NCI-H1105 treated with DMSO at 0.1 percent for 48 hours (cell line): Measurements from ENCODE around the gene PCDHGA1.
A peak's percentile ranks its signal among the peaks of the same experiment; 100 is the strongest.
"Not testable (repeated sequence)": the region's sequence is repeated elsewhere in the genome, so short reads cannot be mapped to it uniquely, and the experiment has no call there.

Experiments
- DNase-seq: peaks from one replicate; lab custom pipeline; 2025; lab: John Stamatoyannopoulos, UW

The PCDHGA1 gene

DNA sequence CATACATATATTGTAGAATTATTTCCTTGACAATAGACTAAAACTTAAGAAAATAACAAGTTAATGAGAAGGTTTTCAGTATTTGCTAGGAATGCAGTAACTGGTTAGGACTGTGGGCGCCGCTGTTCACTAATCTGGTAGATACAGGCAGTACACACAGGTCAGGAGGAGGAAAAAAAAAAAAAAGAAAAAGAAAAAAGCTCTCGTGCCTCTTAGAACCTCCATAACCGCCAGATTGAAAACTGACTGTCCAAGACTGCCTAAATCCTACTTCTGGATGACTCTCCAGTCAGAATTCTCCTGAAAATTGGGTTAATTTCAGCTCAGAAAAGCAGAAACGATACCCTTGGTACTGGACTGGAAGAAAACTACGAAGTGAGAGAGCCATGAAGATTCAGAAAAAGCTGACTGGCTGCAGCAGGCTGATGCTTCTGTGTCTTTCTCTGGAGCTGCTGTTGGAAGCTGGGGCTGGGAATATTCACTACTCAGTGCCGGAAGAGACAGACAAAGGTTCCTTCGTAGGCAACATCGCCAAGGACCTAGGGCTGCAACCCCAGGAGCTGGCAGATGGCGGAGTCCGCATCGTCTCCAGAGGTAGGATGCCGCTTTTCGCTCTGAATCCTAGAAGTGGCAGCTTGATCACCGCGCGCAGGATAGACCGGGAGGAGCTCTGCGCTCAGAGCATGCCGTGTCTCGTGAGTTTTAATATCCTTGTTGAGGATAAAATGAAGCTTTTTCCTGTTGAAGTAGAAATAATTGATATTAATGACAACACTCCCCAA is at the start of gene PCDHGA1:
Gene PCDHGA1 (plus strand): TSS at position 216 of the 782 bp plus-strand sequence.
- DNase-seq: peak; percentile 63

DNA sequence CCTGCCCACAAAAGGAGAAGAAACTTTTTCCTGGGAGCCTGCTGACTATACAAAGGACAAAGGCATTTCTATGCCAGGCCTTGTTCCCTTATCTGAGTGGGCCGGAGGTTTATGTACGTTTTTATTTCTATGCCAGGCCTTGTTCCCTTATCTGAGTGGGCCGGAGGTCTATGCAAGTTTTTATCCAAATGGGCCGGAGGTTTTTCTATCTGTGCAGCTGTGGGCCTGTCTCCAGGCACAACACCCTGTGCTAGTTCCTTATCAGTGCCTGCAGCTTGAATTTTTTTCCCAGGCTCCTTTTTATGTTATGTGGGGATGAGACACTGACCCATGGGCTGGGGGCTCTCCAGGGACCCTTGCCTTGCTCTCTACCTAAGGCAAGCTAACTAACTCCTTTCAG is 31.9 kb upstream of the PCDHGA1 start:
- no peak for DNase-seq

DNA sequence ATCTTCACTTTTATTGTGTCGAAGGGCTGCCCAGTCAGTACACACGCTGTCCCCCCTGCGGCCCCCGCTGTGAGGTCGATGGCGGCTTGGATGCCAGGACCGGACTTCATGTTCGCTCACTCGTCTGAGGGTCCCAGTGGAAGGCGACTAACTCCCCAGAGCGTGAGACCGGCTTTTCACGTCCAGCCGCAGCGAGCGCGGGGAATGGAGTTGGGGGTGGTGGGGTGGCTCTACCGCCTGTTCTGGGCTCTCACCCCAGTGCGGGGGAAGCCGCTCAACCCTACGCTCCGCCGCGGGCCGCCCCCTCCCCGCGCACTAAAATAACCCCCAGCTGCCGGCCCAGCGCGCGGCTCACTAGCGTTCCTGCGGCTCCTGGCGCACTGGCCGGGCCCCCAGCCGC is 26.6 kb upstream of the PCDHGA1 start, which contains the start of gene SLC25A2:
Gene SLC25A2 (minus strand): TSS at position 294 of the 400 bp plus-strand sequence. CDS start 184 bp downstream, at position 110.
- DNase-seq: no peak

DNA sequence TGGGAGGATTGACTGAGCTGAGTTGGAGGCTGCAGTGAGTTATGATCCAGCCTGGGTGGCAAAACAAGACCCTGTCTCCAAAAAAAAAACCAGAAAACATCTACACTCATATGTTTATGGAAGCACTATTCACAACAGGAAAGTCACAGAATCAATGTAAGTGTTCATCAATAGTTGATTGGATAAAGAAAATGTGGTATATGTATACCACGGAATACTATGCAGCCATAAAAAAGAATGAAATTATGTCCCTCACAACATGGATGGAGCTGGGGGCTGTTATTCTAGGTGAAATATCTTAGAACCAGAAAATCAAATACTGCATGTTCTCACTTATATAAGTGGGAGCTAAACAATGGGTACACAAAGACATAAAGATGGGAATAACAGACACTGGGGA is 23.7 kb upstream of the PCDHGA1 start:
- DNase-seq: no peak

DNA sequence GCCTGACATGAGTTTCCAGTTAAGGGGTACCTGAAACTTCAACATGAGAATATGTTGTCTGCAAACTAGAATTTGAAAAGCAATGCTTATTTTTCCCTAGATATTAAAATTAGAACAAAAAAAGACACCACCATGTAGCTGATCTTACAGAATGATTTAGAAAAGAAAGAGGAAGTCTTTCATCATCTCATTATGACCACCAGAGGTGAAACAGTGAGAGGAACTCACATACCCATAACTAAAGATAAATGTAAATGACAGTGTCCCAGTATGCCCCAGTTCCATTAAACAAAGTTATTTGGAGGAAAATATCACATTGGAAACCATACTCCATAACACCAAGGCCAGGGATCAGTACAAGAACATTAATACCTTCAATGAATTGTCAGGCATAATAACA is 16.6 kb upstream of the PCDHGA1 start:
- no peak for DNase-seq

DNA sequence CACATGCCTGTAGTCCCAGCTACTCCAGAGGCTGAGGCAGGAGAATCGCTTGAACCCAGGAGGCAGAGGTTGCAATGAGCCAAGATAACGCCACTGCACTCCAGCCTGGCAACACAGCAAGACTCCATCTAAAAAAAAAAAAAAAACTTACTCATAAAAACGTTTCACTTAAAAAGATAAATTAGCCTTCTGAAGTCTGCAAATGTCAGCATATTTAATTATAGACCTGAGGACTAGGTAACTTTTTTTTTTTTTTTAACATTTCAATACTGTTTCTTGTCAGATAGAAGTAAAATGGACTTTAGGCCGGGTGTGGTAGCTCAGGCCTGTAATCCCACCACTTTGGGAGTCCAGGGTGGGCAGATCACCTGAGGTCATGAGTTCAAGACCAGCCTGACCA is 13.4 kb upstream of the PCDHGA1 start:
- DNase-seq: not testable (repeated sequence)

DNA sequence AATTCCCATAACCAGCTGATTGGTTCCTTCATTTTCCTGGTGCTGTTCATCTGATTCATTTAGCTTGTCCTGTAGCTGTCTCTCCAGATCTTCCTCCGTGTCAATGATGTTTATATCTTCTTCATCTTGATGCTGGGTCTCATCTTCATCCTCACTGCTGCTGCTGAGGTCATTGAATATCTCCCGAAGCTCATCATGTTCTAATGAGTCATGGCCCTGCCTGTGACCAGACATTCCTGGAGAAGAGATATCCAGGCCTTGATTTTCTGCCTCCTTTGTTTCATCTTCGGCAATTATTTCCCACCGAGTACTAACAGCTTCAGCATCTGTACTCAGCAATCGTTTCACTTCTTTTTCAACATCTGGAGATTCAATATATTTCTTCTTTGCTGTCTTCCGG is 11.1 kb upstream of the PCDHGA1 start:
- DNase-seq: no peak

DNA sequence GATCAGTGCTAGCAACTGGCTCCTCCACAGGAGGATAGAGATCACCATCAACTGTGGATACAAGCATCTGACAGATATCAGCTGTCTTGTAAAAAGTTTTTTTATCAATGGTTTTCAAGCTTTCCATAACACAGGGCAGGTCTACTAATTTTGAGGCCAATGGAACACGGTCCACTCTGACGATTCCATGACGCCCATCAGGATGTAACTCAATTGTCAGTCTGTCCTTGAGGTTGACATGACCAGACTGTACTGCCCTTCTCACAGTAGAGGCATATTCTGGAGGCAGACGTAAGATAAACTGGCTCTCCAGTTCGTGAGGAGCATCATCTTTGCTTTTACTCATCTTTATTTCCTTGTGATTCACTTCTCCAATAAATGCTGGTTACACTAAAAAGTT is 10.6 kb upstream of the PCDHGA1 start:
- no peak for DNase-seq

DNA sequence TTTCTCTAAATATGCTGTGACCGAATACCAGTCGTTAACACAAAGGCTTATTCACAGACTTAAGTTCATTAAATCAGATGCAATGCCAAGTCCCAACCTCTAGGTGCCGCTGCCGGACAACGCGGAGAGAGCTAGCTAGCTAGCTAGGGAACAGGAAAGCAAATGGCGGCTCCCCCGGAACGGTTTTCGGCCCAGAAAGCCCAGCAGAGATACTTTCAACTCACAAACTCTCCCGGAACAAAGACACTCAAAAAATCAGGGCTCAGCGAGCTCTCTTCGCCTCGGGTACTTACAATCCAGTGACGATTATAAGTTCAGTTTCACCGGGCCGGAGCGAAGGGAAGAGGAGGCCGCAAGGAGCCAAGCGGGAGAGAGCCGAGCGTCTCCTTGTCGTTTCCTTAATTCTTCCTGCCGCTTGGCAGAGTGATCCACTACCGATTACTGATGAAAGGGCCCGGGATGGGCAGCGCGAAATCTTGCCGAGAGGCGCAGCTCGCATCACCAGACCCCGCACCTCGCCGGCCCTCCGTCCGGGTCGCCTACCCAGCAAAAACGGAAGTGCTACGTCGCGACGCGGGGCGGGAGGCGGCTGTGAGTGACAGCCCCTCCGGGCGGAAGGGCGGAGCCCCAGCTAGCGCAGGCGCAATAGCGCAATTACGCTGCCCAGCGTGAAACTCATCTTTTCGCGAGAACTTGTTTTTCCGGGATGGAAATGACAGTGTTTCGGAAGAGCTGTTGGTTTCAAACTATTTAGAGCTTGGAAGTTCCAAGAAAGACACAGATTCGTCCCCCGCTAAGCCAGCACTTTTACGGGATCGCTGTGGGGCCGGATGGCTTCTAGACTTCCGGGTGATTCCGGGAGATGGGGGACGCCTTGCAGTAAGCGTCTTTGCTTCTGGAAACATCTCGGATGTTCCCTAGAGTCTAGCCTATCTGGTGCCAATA is 9.8 kb upstream of the PCDHGA1 start, which contains the start of gene TAF7:
Gene TAF7 (minus strand): TSS at position 560 of the 945 bp plus-strand sequence. CDS start 740 bp downstream, outside the sequence.
- DNase-seq: peak; percentile 68

DNA sequence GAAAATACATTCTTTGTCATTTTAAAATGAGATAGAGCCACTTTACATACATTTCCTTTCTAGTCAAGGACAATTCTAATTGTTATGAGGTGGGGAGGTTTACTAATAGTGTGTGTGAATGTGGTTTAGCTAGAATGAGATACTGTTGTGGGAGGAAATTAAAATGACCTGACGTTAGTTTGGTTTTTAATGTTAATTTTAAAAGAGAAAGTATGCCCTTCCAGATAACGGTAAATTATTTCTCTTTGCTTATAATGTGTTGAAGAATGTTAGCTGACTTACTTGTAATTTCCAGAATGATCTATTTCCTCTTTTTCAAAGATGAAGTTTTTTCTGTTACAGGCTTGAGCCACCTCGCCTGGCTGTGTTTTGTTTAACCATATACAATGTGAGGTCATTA is 8.1 kb upstream of the PCDHGA1 start:
- DNase-seq: no peak

DNA sequence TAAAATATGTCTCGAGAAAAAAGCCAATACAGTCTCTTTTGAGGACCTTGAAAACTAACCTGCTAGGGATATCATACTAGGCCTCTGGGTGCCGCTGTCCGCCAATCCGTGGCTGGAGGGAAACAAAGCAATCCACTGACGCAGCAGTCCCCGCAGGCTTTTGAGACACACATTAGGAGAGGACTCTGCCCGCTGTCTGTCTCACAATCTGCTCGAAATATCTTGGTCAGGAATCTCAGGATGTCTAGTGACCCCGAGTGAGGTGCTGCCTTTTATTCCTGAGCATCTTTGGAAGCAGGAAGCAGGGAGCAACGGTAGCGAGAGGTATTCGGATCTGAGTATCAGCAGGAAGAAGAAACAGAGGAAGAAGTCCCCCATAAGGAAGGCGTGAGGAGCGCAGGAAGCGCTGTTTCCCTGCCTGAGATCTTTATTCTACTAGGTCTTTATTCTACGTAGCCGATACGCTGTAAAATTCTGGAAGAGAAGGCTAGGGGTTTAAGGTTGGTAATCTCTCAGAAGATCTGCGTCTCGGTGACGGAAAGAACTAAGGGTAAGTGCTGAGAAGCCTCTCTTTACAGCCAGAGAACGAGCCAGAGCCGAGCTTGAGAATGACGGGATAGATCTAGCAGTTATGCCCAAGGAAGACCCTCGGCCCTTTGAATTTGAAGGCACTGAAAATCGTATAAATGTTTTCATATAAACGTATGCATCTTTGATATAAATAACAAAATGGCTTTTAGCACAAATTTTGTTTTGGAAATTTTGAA is 4.0 kb upstream of the PCDHGA1 start:
- DNase-seq: no peak

DNA sequence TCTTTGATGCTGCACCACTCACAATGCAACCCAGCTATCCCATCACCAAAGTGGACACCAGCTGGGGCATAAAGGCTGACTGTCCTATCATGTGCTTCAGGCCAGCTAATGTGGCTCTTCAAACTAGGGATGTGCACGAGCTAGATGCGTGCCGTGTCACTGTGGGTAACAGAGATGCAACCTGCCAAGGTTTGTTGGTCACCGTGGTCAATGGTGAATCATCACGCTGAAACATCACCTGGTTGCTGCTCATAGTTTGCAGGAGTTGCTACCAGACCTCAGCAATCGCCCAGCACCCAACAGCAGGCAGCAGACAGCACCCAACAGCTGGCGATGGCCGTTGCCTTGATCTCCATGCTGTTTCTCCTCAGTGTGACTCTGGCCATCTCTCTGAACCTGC is 2.1 kb upstream of the PCDHGA1 start:
- no peak for DNase-seq

DNA sequence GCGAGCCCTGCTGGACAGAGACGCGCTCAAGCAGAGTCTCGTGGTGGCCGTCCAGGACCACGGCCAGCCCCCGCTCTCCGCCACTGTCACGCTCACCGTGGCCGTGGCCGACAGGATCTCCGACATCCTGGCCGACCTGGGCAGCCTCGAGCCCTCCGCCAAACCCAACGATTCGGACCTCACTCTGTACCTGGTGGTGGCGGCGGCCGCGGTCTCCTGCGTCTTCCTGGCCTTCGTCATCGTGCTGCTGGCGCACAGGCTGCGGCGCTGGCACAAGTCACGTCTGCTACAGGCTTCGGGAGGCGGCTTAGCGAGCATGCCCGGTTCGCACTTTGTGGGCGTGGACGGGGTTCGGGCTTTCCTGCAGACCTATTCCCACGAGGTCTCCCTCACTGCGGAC is 2.3 kb downstream of the PCDHGA1 start:
- not testable (repeated sequence) for DNase-seq

DNA sequence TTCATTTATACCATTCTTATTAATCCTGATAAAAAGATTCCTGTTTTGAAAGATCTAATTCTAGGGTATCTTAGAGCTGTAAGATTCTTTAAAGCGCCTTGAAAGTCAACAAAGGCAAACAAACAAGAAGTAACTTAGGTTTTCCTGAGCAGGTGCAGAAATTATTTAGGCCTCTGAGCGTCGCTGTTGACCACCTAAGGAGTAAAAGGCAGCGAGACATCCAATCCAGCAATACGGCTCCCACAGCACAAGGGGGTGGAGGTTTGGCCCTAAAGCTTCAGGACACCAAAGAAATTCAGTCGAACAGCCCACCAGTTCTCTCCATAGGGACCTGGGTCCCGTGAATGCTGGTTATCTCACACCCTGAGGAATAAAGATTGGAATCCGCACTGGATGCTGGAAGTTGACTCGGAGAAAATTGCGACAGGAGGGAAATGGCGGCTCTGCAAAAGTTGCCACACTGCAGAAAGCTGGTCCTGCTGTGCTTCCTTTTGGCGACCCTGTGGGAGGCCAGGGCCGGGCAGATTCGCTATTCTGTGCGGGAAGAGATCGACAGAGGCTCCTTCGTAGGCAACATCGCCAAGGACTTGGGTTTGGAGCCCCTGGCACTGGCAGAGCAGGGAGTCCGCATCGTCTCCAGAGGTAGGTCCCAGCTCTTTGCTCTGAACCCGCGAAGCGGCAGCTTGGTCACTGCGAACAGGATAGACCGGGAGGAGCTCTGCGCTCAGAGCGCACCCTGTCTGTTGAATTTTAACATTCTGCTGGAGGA is 8.4 kb downstream of the PCDHGA1 start, which contains the start of gene PCDHGA2:
Gene PCDHGA2 (plus strand): TSS at position 223 of the 769 bp plus-strand sequence.
- no peak for DNase-seq

DNA sequence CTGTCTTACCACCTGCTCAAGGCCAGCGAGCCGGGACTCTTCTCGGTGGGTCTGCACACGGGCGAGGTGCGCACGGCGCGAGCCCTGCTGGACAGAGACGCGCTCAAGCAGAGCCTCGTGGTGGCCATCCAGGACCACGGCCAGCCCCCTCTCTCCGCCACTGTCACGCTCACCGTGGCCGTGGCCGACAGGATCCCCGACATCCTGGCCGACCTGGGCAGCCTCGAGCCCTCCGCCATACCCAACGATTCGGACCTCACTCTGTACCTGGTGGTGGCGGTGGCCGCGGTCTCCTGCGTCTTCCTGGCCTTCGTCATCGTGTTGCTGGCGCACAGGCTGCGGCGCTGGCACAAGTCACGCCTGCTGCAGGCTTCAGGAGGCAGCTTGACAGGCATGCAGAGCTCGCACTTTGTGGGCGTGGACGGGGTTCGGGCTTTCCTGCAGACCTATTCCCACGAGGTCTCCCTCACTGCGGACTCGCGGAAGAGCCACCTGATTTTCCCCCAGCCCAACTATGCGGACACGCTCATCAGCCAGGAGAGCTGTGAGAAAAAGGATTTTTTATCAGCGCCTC is 10.6 kb downstream of the PCDHGA1 start:
- not testable (repeated sequence) for DNase-seq

DNA sequence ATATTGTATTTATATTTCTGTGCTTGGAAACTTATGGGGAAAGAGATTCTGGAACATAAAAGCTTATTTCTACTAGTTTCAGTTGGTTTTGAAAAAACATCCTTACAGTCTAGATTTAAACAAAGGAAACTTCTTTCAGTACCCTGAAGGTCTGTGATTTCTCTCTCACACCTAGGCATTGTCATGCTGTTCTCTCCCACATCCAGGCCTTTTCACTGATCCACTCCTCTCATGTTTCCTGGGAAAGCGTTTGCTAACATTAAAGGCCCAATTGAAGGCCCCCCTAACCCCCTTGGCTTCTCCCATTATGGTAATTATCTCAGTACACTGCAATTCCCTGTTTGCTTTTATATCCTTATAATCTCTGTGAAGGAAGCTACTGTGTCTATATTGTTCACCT is 12.5 kb downstream of the PCDHGA1 start:
- DNase-seq: no peak

DNA sequence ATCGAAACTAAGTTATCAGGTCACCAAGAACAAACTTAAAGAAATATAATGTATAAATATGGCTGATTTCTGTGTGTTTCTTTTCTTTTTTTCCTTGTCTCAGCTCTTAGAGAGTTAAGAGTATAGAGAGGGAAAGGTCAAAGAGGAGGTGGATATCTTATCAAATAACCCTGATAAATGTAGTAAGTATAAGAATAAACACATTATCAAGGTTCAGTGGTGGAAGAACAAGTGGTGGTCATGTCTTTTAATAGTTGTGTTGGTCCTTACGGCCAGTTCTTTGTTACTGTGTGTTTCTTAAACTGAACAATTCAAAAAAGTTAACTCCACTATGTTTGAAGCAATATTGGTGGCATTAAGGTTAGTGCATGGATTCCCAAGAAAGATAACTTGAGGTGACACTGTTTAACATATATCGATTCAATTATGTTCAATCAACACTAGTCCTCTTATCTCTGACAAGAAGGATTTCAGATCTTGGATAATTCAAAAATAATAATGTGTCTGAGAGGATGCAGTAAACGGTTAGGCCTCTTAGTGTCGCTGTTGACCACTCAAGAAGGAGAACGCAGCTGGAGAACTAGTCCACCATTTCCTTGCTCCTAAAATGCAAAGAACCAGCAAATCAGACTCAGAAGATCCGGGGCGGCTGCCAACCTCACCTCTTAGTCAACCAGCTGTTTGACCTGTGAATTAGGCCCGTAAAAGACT is 13.1 kb downstream of the PCDHGA1 start, which contains the start of gene PCDHGA3:
Gene PCDHGA3 (plus strand): TSS at position 588 of the 711 bp plus-strand sequence. CDS start 205 bp downstream, outside the sequence.
- DNase-seq: no peak

DNA sequence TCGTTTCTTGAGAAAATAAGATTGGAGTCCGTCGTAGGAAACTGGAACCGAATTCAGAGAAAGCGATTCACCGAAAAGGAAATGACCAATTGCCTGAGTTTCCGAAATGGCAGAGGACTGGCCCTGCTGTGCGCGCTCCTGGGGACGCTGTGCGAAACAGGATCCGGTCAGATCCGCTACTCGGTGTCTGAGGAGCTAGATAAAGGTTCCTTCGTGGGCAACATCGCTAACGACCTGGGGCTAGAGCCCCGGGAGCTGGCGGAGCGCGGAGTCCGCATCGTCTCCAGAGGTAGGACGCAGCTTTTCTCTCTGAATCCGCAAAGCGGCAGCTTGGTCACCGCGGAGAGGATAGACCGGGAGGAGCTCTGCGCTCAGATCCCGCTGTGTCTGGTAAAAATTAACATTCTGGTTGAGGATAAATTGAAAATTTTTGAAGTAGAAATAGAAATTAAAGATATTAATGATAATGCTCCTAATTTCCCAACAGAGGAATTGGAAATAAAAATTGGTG is 13.7 kb downstream of the PCDHGA1 start:
- no peak for DNase-seq

DNA sequence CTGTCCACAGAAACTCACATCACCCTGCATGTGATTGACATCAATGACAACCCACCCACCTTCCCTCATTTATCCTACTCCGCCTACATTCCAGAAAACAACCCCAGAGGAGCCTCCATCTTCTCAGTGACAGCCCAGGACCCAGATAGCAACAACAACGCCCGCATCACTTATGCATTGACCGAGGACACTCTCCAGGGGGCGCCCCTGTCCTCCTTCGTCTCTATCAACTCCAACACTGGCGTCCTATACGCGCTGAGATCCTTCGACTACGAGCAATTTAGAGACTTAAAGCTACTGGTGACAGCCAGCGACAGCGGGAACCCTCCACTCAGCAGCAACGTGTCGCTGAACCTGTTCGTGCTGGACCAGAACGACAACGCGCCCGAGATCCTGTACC is 15.0 kb downstream of the PCDHGA1 start:
- no peak for DNase-seq

DNA sequence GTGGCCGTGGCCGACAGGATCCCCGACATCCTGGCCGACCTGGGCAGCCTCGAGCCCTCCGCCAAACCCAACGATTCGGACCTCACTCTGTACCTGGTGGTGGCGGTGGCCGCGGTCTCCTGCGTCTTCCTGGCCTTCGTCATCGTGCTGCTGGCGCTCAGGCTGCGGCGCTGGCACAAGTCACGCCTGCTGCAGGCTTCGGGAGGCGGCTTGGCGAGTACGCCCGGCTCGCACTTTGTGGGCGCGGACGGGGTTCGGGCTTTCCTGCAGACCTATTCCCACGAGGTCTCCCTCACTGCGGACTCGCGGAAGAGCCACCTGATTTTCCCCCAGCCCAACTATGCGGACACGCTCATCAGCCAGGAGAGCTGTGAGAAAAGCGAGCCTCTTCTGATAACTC is 15.7 kb downstream of the PCDHGA1 start:
- not testable (repeated sequence) for DNase-seq
